DND-41 (cell line): ENCODE results near the gene TCL1B.

Source experiments
- CTCF ChIP-seq: IDR thresholded peaks from 2 replicates; pipeline ENCODE4 v1.5.1; 2012; ENCODE audit warnings: borderline replicate concordance, low read length, moderate library complexity, mild to moderate bottlenecking; ENCODE audit not compliant: poor library complexity, severe bottlenecking; ENCODE audit errors: extremely low read depth
- EZH2 ChIP-seq: IDR thresholded peaks from 3 replicates; pipeline ENCODE4 v1.6.1; 2012; ENCODE audit warnings: borderline replicate concordance, low read depth, mild to moderate bottlenecking, moderate library complexity, low read length, inconsistent platforms; ENCODE audit not compliant: severe bottlenecking

- TF ChIP-seq CTCF = no peak
- TF ChIP-seq EZH2 = no peak
Measured at GRCh38 chr14:95690815-95691214, 4.6 kb downstream of the TCL1B start.
